MM.1S (cell line): ENCODE data around the gene BCAS4.

Experiments
- DNase-seq: peaks from one replicate; pipeline ENCODE4 v3.0.0-alpha.2; 2015
- H2AFZ ChIP-seq: fragments of 300-600 bp; sonication (generic); 2 replicates; pipeline ENCODE4 v1.6.0; 2016; ENCODE audit warnings: antibody characterized with exemption, low read length
- H3F3A ChIP-seq: fragments of 300-600 bp; sonication (generic); 2 replicates; pipeline ENCODE4 v1.6.1; 2016; ENCODE audit warnings: mild to moderate bottlenecking, antibody characterized with exemption, low read length, moderate library complexity, mixed read lengths; ENCODE audit not compliant: insufficient read depth
- H3K27ac ChIP-seq: fragments of 300-600 bp; sonication (generic); 2 replicates; pipeline ENCODE4 v1.5.1; 2016; ENCODE audit warnings: mild to moderate bottlenecking, low read length
- H3K27me3 ChIP-seq: fragments of 300-600 bp; sonication (generic); replicated peaks from 2 replicates; pipeline ENCODE4 v1.6.0; 2016; ENCODE audit warnings: low read length; ENCODE audit not compliant: insufficient read depth
- H3K36me3 ChIP-seq: fragments of 300-600 bp; sonication (generic); replicated peaks from 2 replicates; pipeline ENCODE4 v1.6.1; 2016; ENCODE audit warnings: mild to moderate bottlenecking, low read length, mixed read lengths; ENCODE audit not compliant: insufficient read depth
- H3K4me1 ChIP-seq: fragments of 300-600 bp; sonication (generic); 2 replicates; pipeline ENCODE4 v1.6.1; 2016; ENCODE audit warnings: low read length, mixed read lengths
- H3K4me2 ChIP-seq: fragments of 300-600 bp; sonication (generic); 2 replicates; pipeline ENCODE4 v1.6.0; 2016; ENCODE audit warnings: low read depth, low read length
- H3K4me3 ChIP-seq: fragments of 300-600 bp; sonication (generic); 2 replicates; pipeline ENCODE4 v1.5.1; 2016; ENCODE audit warnings: low read length, mixed read lengths
- H3K79me2 ChIP-seq: fragments of 300-600 bp; sonication (generic); 2 replicates; pipeline ENCODE4 v1.6.1; 2016; ENCODE audit warnings: mixed run types, low read length, mixed read lengths
- H3K9ac ChIP-seq: fragments of 300-600 bp; sonication (generic); 2 replicates; pipeline ENCODE4 v1.6.1; 2016; ENCODE audit warnings: low read length, mixed read lengths
- H3K9me2 ChIP-seq: fragments of 300-600 bp; sonication (generic); replicated peaks from 2 replicates; pipeline ENCODE4 v1.6.1; 2016; ENCODE audit warnings: mild to moderate bottlenecking, low read length, mixed read lengths; ENCODE audit not compliant: insufficient read depth
- H3K9me3 ChIP-seq: fragments of 300-600 bp; sonication (generic); replicated peaks from 2 replicates; pipeline ENCODE4 v1.6.1; 2016; ENCODE audit warnings: mild to moderate bottlenecking, low read length, mixed read lengths; ENCODE audit not compliant: insufficient read depth
- H4K20me1 ChIP-seq: fragments of 300-600 bp; sonication (generic); 2 replicates; pipeline ENCODE4 v1.6.1; 2016; ENCODE audit warnings: mild to moderate bottlenecking, low read length, moderate library complexity, mixed read lengths; ENCODE audit not compliant: insufficient read depth
- EZH2 ChIP-seq: fragments of 300-600 bp; sonication (generic); optimal IDR thresholded peaks from 2 replicates; pipeline ENCODE3; 2017; ENCODE audit warnings: low read depth, mild to moderate bottlenecking, antibody characterized with exemption, low read length, mixed read lengths
- EZH2phosphoT487 ChIP-seq: fragments of 300-600 bp; sonication (generic); IDR thresholded peaks from 2 replicates; pipeline ENCODE4 v1.6.1; 2018; ENCODE audit warnings: antibody characterized with exemption, low read length
- TF ChIP-seq, protein P1 (sequence below): fragments of 300-600 bp; sonication (generic); IDR thresholded peaks from 2 replicates; pipeline ENCODE4 v1.5.1; 2016; ENCODE audit warnings: antibody characterized with exemption, low read length, mixed read lengths

Gene BCAS4

DNA sequence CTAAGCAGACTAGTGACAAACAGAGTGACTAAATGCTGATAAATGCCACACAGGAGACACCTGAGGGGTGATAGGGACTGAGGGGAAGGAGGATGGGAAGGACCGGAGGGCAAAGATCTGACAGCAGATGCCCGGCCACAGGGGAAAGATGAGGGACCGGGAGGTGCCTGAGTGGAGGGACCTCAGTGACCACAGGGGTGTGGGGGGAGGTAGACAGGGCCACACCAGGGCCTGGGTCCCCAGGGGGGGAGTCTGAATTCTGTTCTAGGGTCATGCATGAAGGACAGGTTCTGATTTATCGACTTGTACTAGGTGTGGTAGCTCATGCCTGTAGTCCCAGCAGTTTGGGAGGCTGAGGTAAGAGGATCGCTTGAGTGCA lies 6.9 kb downstream of the BCAS4 start:
- H3K4me1 ChIP-seq: no peaks in the 10 kb centered on the region
- H3K9ac ChIP-seq: no peak overlapping the region
- H3K36me3 ChIP-seq: no peaks in the 10 kb centered on the region
- H4K20me1 ChIP-seq: no peaks in the 10 kb centered on the region
- no peaks in the 10 kb centered on the region for H3K27me3 ChIP-seq
- no peak for DNase-seq
- TF ChIP-seq, protein P1, sequence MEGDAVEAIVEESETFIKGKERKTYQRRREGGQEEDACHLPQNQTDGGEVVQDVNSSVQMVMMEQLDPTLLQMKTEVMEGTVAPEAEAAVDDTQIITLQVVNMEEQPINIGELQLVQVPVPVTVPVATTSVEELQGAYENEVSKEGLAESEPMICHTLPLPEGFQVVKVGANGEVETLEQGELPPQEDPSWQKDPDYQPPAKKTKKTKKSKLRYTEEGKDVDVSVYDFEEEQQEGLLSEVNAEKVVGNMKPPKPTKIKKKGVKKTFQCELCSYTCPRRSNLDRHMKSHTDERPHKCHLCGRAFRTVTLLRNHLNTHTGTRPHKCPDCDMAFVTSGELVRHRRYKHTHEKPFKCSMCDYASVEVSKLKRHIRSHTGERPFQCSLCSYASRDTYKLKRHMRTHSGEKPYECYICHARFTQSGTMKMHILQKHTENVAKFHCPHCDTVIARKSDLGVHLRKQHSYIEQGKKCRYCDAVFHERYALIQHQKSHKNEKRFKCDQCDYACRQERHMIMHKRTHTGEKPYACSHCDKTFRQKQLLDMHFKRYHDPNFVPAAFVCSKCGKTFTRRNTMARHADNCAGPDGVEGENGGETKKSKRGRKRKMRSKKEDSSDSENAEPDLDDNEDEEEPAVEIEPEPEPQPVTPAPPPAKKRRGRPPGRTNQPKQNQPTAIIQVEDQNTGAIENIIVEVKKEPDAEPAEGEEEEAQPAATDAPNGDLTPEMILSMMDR: no peak
- TF ChIP-seq EZH2 (no peak), EZH2phosphoT487 (no peak)
- H3K9me3 ChIP-seq: no peaks in the 10 kb centered on the region
- H3F3A ChIP-seq: no peaks in the 10 kb centered on the region
- H3K4me2 ChIP-seq: no peak overlapping the region
- H3K79me2 ChIP-seq: no peaks in the 10 kb centered on the region
- no peaks in the 10 kb centered on the region for H3K9me2 ChIP-seq
- H3K27ac ChIP-seq: no peak overlapping the region
- no peak overlapping the region for H3K4me3 ChIP-seq
- no peak overlapping the region for H2AFZ ChIP-seq

DNA sequence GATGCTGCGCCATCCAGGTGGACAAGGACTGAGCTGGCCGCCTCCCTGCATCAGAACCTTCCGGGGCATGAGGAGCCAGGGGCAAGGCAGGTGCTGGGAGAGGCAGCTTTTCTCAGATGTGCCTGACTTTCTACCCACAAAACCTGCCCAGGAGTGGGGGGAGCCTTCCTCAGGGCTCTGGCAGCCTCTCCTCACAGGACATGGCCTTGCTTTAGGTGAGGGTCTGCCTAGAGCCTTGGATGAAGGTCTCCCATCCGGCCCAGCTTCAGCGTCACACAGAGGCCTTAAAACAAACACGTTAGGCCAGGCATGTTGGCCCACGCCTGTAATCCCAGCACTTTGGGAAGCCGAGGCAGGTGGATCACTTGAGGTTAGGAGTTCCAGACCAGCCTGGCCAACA lies 7.4 kb downstream of the BCAS4 start:
- H3F3A ChIP-seq: no peaks in the 10 kb centered on the region
- H3K79me2 ChIP-seq: no peaks in the 10 kb centered on the region
- no peak overlapping the region for H3K4me2 ChIP-seq
- H3K36me3 ChIP-seq: no peaks in the 10 kb centered on the region
- H3K4me1 ChIP-seq: no peaks in the 10 kb centered on the region
- no peaks in the 10 kb centered on the region for H3K9me2 ChIP-seq
- TF ChIP-seq EZH2phosphoT487 (no peak), EZH2 (no peak)
- TF ChIP-seq, protein P1: no peak
- no peaks in the 10 kb centered on the region for H3K27me3 ChIP-seq
- no peak overlapping the region for H3K9ac ChIP-seq
- H3K4me3 ChIP-seq: no peak overlapping the region
- no peaks in the 10 kb centered on the region for H3K9me3 ChIP-seq
- DNase-seq: no peak
- H4K20me1 ChIP-seq: no peaks in the 10 kb centered on the region
- no peak overlapping the region for H3K27ac ChIP-seq
- H2AFZ ChIP-seq: no peak overlapping the region

DNA sequence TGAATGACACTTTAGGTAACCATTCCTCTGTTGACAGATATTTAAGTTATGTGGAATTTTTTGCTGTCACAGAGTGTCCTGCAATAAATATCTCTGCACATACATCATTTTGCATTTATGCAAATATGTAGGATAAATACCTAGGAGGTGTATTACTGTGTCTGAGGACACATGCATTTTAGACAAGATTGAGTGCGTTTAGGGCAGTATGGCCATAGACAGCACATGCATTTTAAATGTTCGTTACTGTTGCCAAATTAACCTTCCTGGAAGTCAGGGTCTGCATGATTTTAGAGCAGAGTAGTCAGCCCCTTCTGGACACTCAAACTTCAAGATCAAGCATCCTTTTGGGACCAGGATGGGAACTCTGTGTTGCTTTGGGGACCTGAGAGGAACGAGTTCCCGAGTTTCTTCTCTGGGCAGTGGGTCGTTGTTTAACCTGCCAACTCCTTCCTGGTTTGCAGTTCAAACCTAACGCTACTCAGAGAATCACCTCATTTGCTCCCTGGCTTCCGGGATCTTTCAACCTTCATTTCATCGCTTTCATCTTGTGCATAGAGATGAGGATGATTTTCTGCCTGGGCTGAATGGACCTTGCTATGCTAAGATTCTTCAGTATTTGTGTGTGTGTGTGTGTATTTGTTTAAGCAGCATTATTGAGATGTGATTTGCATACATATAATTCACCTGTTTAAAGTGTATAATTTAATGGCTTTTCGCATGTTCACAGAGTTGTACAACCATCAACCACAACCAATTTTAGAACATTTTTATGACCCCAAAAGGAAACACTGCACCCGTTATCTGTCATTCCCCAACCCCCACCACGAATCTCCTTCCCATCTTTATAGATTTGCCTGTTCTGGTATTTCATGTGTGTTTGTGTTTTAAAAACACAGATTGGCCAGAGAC lies 9.8 kb downstream of the BCAS4 start:
- Histone ChIP-seq H3K4me2 (no peak overlapping the region), H3F3A (no peaks in the 10 kb centered on the region), H3K9ac (no peak overlapping the region), H3K36me3 (no peaks in the 10 kb centered on the region), H3K79me2 (no peaks in the 10 kb centered on the region), H2AFZ (no peak overlapping the region), H3K27me3 (no peaks in the 10 kb centered on the region), H3K9me2 (no peaks in the 10 kb centered on the region), H3K4me1 (no peaks in the 10 kb centered on the region), H3K9me3 (no peaks in the 10 kb centered on the region), H3K27ac (no peak overlapping the region), H4K20me1 (no peaks in the 10 kb centered on the region), H3K4me3 (no peak overlapping the region)
- DNase-seq: no peak
- no peak for TF ChIP-seq EZH2phosphoT487
- TF ChIP-seq EZH2: no peak
- TF ChIP-seq, protein P1: no peak
